ENCODE data around the gene DIP2B.

GRCh38 chr12:50635857-50636256 lies 131.1 kb downstream of the DIP2B start:
- TF ChIP-seq, protein P1, sequence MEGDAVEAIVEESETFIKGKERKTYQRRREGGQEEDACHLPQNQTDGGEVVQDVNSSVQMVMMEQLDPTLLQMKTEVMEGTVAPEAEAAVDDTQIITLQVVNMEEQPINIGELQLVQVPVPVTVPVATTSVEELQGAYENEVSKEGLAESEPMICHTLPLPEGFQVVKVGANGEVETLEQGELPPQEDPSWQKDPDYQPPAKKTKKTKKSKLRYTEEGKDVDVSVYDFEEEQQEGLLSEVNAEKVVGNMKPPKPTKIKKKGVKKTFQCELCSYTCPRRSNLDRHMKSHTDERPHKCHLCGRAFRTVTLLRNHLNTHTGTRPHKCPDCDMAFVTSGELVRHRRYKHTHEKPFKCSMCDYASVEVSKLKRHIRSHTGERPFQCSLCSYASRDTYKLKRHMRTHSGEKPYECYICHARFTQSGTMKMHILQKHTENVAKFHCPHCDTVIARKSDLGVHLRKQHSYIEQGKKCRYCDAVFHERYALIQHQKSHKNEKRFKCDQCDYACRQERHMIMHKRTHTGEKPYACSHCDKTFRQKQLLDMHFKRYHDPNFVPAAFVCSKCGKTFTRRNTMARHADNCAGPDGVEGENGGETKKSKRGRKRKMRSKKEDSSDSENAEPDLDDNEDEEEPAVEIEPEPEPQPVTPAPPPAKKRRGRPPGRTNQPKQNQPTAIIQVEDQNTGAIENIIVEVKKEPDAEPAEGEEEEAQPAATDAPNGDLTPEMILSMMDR (IDR thresholded peaks at IDR 0.05), result no peak
- TF ChIP-seq REST (IDR thresholded peaks at IDR 0.05; ENCODE audit: insufficient read depth in 1 of 2, low read depth in 2 of 2, low read length in 1 of 2), result no peak
- no peak for TF ChIP-seq POLR2AphosphoS5 (IDR thresholded peaks at IDR 0.05; ENCODE audit: low read depth, low read length)
- TF ChIP-seq TCF7L2 (IDR thresholded peaks at IDR 0.05; ENCODE audit: low read depth, low read length), result no peak

Data from Panc1 (cell line).